HL-60 (cell line): Measurements from ENCODE around the gene IMPACT.

Experiments used
- POLR2AphosphoS5 ChIP-seq: IDR thresholded peaks from 2 replicates; pipeline ENCODE4 v1.6.1; 2012; ENCODE audit warnings: low read depth
- SPI1 ChIP-seq: IDR thresholded peaks from 2 replicates; pipeline ENCODE4 v1.6.1; 2012; ENCODE audit warnings: low read depth, mild to moderate bottlenecking, borderline replicate concordance
- TF ChIP-seq, protein P1 (sequence below): IDR thresholded peaks from one replicate; pipeline ENCODE4 v1.5.1; 2011; ENCODE audit warnings: low read length, control low read depth, inconsistent platforms; ENCODE audit not compliant: insufficient read depth

GRCh38 chr18:24426398-24427294, at the start of gene IMPACT:
- TF ChIP-seq, protein P1, sequence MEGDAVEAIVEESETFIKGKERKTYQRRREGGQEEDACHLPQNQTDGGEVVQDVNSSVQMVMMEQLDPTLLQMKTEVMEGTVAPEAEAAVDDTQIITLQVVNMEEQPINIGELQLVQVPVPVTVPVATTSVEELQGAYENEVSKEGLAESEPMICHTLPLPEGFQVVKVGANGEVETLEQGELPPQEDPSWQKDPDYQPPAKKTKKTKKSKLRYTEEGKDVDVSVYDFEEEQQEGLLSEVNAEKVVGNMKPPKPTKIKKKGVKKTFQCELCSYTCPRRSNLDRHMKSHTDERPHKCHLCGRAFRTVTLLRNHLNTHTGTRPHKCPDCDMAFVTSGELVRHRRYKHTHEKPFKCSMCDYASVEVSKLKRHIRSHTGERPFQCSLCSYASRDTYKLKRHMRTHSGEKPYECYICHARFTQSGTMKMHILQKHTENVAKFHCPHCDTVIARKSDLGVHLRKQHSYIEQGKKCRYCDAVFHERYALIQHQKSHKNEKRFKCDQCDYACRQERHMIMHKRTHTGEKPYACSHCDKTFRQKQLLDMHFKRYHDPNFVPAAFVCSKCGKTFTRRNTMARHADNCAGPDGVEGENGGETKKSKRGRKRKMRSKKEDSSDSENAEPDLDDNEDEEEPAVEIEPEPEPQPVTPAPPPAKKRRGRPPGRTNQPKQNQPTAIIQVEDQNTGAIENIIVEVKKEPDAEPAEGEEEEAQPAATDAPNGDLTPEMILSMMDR: no peak
- peak; percentile 91 for TF ChIP-seq POLR2AphosphoS5
- TF ChIP-seq SPI1: peak; percentile 30
